ENCODE results near the gene LDB2.

The LDB2 gene

DNA sequence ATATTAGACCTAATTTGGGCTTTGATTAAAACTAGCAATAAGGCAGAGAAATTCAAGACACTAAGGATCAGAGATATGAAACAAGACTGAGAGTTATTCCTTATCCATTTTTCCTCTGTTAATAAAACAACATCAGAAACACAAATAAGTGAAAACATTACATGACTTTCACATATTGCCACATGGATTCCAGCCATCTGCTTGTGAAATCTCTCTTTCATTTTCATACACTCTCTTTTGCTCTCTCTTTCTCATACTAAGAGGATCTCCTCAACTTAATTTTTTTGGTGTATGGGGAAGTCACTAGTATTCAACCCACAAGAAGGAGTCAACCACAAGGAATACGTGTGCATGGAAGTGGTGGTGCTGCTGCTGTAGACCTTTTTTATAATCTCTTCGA is 183.0 kb downstream of the LDB2 start:
- no peak for DNase-seq (ENCODE audit: low read depth)
- TF ChIP-seq, protein P1, sequence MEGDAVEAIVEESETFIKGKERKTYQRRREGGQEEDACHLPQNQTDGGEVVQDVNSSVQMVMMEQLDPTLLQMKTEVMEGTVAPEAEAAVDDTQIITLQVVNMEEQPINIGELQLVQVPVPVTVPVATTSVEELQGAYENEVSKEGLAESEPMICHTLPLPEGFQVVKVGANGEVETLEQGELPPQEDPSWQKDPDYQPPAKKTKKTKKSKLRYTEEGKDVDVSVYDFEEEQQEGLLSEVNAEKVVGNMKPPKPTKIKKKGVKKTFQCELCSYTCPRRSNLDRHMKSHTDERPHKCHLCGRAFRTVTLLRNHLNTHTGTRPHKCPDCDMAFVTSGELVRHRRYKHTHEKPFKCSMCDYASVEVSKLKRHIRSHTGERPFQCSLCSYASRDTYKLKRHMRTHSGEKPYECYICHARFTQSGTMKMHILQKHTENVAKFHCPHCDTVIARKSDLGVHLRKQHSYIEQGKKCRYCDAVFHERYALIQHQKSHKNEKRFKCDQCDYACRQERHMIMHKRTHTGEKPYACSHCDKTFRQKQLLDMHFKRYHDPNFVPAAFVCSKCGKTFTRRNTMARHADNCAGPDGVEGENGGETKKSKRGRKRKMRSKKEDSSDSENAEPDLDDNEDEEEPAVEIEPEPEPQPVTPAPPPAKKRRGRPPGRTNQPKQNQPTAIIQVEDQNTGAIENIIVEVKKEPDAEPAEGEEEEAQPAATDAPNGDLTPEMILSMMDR (IDR thresholded peaks at IDR 0.05; ENCODE audit: insufficient read depth, low read depth, low read length, missing control alignments) = no peak
- no peak overlapping the region for H3K4me3 ChIP-seq (ENCODE audit: low read depth, low read length)

- TF ChIP-seq, protein P1 (IDR thresholded peaks at IDR 0.05; ENCODE audit: insufficient read depth, low read depth, low read length, missing control alignments) = no peak
- no peak overlapping the region for H3K4me3 ChIP-seq (ENCODE audit: low read depth, low read length)
- no peak for DNase-seq (ENCODE audit: low read depth)
Observed at GRCh38 chr4:16714191-16714590, 184.3 kb downstream of the LDB2 start.

DNA sequence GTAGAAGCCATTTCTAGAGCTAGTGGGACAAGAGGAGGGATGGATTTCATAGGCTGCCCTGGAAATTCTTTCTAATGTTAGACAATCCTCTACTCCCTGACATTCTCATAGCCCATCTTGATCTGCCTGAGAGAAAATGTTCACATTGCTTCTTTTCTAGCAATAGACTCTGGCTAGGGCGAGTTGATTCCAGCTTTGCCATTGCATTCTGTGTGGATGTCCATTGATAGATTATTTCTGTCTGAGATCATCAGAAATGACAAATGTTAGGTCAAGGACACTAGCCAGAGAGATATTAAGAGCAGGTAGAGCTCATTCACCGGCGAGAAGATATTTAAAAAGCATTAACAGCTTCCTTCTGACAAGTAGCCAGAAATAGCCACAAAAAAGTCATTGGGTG is 184.7 kb downstream of the LDB2 start:
- TF ChIP-seq, protein P1 (IDR thresholded peaks at IDR 0.05; ENCODE audit: insufficient read depth, low read depth, low read length, missing control alignments) = no peak
- H3K4me3 ChIP-seq (ENCODE audit: low read depth, low read length) = no peak overlapping the region
- no peak for DNase-seq (ENCODE audit: low read depth)

- TF ChIP-seq, protein P1 (IDR thresholded peaks at IDR 0.05; ENCODE audit: insufficient read depth, low read depth, low read length, missing control alignments) = no peak
- no peak overlapping the region for H3K4me3 ChIP-seq (ENCODE audit: low read depth, low read length)
- no peak for DNase-seq (ENCODE audit: low read depth)
Observed at GRCh38 chr4:16713271-16713670, 185.2 kb downstream of the LDB2 start.

GRCh38 chr4:16710198-16710597 is 188.2 kb downstream of the LDB2 start:
- H3K4me3 ChIP-seq (ENCODE audit: low read depth, low read length) = no peak overlapping the region
- no peak for DNase-seq (ENCODE audit: low read depth)
- TF ChIP-seq, protein P1 (IDR thresholded peaks at IDR 0.05; ENCODE audit: insufficient read depth, low read depth, low read length, missing control alignments) = no peak

DNA sequence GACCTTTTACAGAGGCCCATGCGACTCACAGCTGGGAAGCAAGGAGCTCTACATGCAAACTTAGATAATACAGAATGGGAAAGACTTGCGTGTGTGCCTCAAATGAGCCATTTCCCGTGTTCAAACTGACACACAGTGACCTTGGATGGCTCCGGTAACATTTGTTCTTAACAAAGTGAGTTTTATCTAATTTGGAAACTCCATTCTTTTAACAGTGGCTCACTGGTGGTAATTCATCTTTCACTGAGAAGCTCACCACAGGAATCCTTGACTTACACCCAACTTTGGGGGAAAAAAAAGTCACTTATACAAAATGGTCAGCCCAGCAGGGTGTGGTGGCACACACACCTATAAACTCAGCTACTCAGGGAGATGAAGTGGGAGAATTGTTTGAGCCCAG is 190.6 kb downstream of the LDB2 start:
- H3K4me3 ChIP-seq (ENCODE audit: low read depth, low read length) = no peak overlapping the region
- TF ChIP-seq, protein P1 (IDR thresholded peaks at IDR 0.05; ENCODE audit: insufficient read depth, low read depth, low read length, missing control alignments) = no peak
- DNase-seq (ENCODE audit: low read depth) = no peak

GRCh38 chr4:16706251-16706650 is 192.2 kb downstream of the LDB2 start:
- no peak for DNase-seq (ENCODE audit: low read depth)
- TF ChIP-seq, protein P1 (IDR thresholded peaks at IDR 0.05; ENCODE audit: insufficient read depth, low read depth, low read length, missing control alignments) = no peak
- H3K4me3 ChIP-seq (ENCODE audit: low read depth, low read length) = no peak overlapping the region

Measured in GM12865 (cell line).